Measurements from ENCODE around the gene RANBP17.

RANBP17 gene

DNA sequence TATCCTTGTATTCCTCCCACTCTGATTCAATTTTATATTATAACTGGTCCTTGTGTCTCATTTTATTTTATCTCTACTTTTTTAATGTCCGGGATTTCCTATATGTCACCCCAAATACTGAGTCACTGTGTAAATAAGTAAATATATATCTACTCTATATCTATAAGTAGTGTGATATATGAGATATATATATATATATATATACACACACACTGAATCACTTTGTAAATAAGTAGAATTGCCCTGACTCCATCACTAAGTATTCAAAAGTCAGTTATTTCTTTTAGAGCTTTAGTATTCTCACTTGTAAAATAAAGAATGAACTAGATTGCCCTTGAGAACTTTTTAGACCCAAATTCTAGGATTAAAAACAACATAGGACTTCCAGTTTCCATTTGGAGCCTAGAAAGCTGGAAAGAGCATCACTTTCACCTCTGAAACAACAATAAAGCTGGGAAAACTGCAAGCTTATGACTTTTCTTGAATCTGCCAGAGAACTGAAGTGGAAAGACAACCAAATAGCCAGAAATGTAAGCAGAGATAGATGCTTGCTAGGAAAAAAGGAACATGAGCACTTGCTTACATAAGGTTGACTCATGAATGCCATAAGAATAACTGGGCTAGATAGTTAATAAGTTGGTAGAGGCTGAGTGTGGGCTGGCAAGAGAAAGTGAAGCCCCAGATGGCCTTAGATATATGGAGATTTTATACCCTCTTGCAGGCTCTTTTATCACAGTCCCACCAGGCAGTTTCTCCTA, 276.1 kb downstream of the RANBP17 start:
- no peak overlapping the region for H3K4me3 ChIP-seq (replicated peaks; ENCODE audit: insufficient read depth, low read length)
- DNase-seq (ENCODE audit: low read depth in 1 of 2, low spot score in 1 of 2): no peak
- no peaks in the 10 kb centered on the region for H3K27me3 ChIP-seq (ENCODE audit: insufficient read depth, poor library complexity, severe bottlenecking)
- TF ChIP-seq, protein P1, sequence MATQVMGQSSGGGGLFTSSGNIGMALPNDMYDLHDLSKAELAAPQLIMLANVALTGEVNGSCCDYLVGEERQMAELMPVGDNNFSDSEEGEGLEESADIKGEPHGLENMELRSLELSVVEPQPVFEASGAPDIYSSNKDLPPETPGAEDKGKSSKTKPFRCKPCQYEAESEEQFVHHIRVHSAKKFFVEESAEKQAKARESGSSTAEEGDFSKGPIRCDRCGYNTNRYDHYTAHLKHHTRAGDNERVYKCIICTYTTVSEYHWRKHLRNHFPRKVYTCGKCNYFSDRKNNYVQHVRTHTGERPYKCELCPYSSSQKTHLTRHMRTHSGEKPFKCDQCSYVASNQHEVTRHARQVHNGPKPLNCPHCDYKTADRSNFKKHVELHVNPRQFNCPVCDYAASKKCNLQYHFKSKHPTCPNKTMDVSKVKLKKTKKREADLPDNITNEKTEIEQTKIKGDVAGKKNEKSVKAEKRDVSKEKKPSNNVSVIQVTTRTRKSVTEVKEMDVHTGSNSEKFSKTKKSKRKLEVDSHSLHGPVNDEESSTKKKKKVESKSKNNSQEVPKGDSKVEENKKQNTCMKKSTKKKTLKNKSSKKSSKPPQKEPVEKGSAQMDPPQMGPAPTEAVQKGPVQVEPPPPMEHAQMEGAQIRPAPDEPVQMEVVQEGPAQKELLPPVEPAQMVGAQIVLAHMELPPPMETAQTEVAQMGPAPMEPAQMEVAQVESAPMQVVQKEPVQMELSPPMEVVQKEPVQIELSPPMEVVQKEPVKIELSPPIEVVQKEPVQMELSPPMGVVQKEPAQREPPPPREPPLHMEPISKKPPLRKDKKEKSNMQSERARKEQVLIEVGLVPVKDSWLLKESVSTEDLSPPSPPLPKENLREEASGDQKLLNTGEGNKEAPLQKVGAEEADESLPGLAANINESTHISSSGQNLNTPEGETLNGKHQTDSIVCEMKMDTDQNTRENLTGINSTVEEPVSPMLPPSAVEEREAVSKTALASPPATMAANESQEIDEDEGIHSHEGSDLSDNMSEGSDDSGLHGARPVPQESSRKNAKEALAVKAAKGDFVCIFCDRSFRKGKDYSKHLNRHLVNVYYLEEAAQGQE (IDR thresholded peaks at IDR 0.05; ENCODE audit: insufficient replicate concordance, low read depth): no peak
- no peak for TF ChIP-seq SPI1 (IDR thresholded peaks at IDR 0.05; ENCODE audit: borderline replicate concordance, low read depth)
- TF ChIP-seq GABPA (IDR thresholded peaks at IDR 0.05; ENCODE audit: low read depth): no peak
- no peak for TF ChIP-seq POLR2AphosphoS5 (IDR thresholded peaks at IDR 0.05; ENCODE audit: low read depth)
- TF ChIP-seq, protein P2, sequence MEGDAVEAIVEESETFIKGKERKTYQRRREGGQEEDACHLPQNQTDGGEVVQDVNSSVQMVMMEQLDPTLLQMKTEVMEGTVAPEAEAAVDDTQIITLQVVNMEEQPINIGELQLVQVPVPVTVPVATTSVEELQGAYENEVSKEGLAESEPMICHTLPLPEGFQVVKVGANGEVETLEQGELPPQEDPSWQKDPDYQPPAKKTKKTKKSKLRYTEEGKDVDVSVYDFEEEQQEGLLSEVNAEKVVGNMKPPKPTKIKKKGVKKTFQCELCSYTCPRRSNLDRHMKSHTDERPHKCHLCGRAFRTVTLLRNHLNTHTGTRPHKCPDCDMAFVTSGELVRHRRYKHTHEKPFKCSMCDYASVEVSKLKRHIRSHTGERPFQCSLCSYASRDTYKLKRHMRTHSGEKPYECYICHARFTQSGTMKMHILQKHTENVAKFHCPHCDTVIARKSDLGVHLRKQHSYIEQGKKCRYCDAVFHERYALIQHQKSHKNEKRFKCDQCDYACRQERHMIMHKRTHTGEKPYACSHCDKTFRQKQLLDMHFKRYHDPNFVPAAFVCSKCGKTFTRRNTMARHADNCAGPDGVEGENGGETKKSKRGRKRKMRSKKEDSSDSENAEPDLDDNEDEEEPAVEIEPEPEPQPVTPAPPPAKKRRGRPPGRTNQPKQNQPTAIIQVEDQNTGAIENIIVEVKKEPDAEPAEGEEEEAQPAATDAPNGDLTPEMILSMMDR (IDR thresholded peaks at IDR 0.05; ENCODE audit: insufficient read depth, low read length): no peak
- H3K27ac ChIP-seq (replicated peaks): no peak overlapping the region

DNA sequence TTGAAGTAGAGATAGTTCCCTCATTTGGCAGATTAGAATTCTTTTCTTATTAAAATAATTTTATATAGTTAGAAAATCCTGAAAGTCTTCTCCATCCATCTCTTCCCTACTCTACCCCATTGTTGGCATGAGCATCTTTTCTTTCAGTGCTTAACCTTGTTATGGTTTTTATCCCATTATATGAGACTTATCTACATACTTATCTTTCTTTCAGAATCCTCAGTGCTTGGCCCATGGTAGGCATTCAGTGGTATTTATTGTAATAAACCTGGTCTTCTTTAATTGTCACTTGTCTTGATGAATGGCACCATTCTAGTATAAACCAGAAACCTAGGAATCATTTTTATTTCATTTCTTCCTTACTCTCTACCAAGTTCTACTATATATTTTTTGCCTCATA, 277.4 kb downstream of the RANBP17 start:
- Histone ChIP-seq H3K27me3 (ENCODE audit: insufficient read depth, poor library complexity, severe bottlenecking) (no peaks in the 10 kb centered on the region), H3K4me3 (replicated peaks; ENCODE audit: insufficient read depth, low read length) (no peak overlapping the region), H3K27ac (replicated peaks) (no peak overlapping the region)
- TF ChIP-seq POLR2AphosphoS5 (IDR thresholded peaks at IDR 0.05; ENCODE audit: low read depth): no peak
- no peak for TF ChIP-seq SPI1 (IDR thresholded peaks at IDR 0.05; ENCODE audit: borderline replicate concordance, low read depth)
- TF ChIP-seq, protein P2 (IDR thresholded peaks at IDR 0.05; ENCODE audit: insufficient read depth, low read length): no peak
- TF ChIP-seq GABPA (IDR thresholded peaks at IDR 0.05; ENCODE audit: low read depth): no peak
- TF ChIP-seq, protein P1 (IDR thresholded peaks at IDR 0.05; ENCODE audit: insufficient replicate concordance, low read depth): no peak
- no peak for DNase-seq (ENCODE audit: low read depth in 1 of 2, low spot score in 1 of 2)

DNA sequence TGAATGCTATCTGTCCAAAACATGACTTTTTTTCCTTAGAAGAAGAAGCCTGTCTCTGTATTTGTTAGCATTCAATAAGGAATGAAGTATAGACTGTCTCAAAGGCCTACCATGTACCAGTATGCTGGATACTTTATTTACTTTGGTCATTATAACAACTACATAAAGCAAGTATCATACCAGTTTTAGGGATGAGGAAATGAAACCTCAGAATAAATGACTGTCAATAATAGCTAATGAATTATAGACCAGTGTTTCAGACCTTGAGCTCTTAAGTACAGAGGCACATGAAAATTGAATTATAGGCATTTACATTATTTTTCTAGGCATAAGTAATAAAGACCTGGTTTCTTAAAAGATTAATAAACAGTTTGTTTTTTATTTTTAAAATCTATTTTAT, 280.8 kb downstream of the RANBP17 start:
- Histone ChIP-seq H3K27ac (replicated peaks) (no peak overlapping the region), H3K4me3 (replicated peaks; ENCODE audit: insufficient read depth, low read length) (no peak overlapping the region), H3K27me3 (ENCODE audit: insufficient read depth, poor library complexity, severe bottlenecking) (no peaks in the 10 kb centered on the region)
- DNase-seq (ENCODE audit: low read depth in 1 of 2, low spot score in 1 of 2): no peak
- TF ChIP-seq SPI1 (IDR thresholded peaks at IDR 0.05; ENCODE audit: borderline replicate concordance, low read depth) (no peak), POLR2AphosphoS5 (IDR thresholded peaks at IDR 0.05; ENCODE audit: low read depth) (no peak), GABPA (IDR thresholded peaks at IDR 0.05; ENCODE audit: low read depth) (no peak)
- TF ChIP-seq, protein P1 (IDR thresholded peaks at IDR 0.05; ENCODE audit: insufficient replicate concordance, low read depth): no peak
- TF ChIP-seq, protein P2 (IDR thresholded peaks at IDR 0.05; ENCODE audit: insufficient read depth, low read length): no peak

Measured in HL-60 (cell line).